ENCODE results near the gene ALG1. TPM values are rescaled to one million over a fixed set of nuclear protein-coding genes. Genes with fewer than 3 reads are reported as not detected.
A peak's percentile ranks its signal among the peaks of the same experiment; 100 is the strongest.

ALG1 gene
- polyA plus RNA-seq (25.8 to 30.1 TPM (median 26.6 TPM) in 3 replicates), polyA minus RNA-seq (39.3 to 53.4 TPM (median 44.2 TPM) in 3 replicates)
- polyA plus RNA-seq (2011; ENCODE audit: low read depth) = 5.8 TPM
- polyA plus RNA-seq (2011; cell fraction: cytosol; rRNA removed) = 13.5 TPM in 2 replicates
- 44.7 and 47.8 TPM in 2 replicates for polyA plus RNA-seq (2011; cell fraction: nucleus; rRNA removed)
- 8.7 and 22.3 TPM in 2 replicates for polyA plus RNA-seq (2012; ENCODE audit: low replicate concordance)
- polyA minus RNA-seq (2011; cell fraction: cytosol; rRNA and poly(A)+ RNA removed) = 19.6 TPM
- 33.3 and 47.7 TPM in 2 replicates for polyA minus RNA-seq (2011; cell fraction: nucleus; rRNA and poly(A)+ RNA removed)

GRCh38 chr16:5071681-5072333, at the start of gene ALG1:
ALG1 (plus strand) TSS chr16:5071843; CDS start chr16:5071850, 7 bp downstream.
- TF ChIP-seq CTCF (optimal IDR thresholded peaks at IDR 0.05 in 1 of 3, IDR thresholded peaks at IDR 0.05 in 1 of 3, conservative IDR thresholded peaks at IDR 0.05 in 1 of 3; ENCODE audit: extremely low read depth in 1 of 3, insufficient read depth in 2 of 3, low read length in 3 of 3) (no peak), EZH2 (IDR thresholded peaks at IDR 0.05; ENCODE audit: low read length) (no peak)
- Histone ChIP-seq H3K36me3 (ENCODE audit: control insufficient read depth in 2 of 2, extremely low read depth in 1 of 2, insufficient read depth in 2 of 2, low read length in 2 of 2) (peaks cover 11 to 19% of the 10 kb centered on the region in 2 experiments), H2AFZ (ENCODE audit: control insufficient read depth, low read length) (peak within 1 kb of the TSS; percentile 92), H3K4me1 (ENCODE audit: control insufficient read depth, extremely low read depth, insufficient read depth, low read length) (peaks cover 11% of the 10 kb centered on the region), H3K27ac (ENCODE audit: control insufficient read depth, insufficient read depth, low read length) (peak within 1 kb of the TSS; percentile 50), H3K9me3 (ENCODE audit: control insufficient read depth, low read depth, low read length) (no peaks in the 10 kb centered on the region), H3K9me1 (ENCODE audit: control insufficient read depth, extremely low read depth, insufficient read depth, low read length) (no peaks in the 10 kb centered on the region), H3K79me2 (ENCODE audit: control insufficient read depth, insufficient read depth, low read length) (peaks cover 12% of the 10 kb centered on the region), H3K27me3 (ENCODE audit: control insufficient read depth, extremely low read depth, insufficient read depth, low read length) (no peaks in the 10 kb centered on the region), H4K20me1 (ENCODE audit: control insufficient read depth, extremely low read depth, insufficient read depth, low read length) (no peaks in the 10 kb centered on the region), H3K9ac (ENCODE audit: control insufficient read depth, extremely low read depth, insufficient read depth, low read length) (peak within 1 kb of the TSS; percentile 78), H3K4me2 (ENCODE audit: control insufficient read depth, extremely low read depth, insufficient read depth, low read depth, low read length) (peak within 1 kb of the TSS; percentile 88), H3K4me3 (ENCODE audit: control insufficient read depth in 2 of 3, extremely low read depth in 1 of 3, insufficient read depth in 2 of 3, low read depth in 1 of 3, low read length in 3 of 3) (peak within 1 kb of the TSS; percentile 71 to 77 (median 76))
- peak; percentile 41 for DNase-seq (ENCODE audit: low read depth, low spot score)
- FAIRE-seq = peak; percentile 23
- dilution Hi-C loops (cut with MboI; ENCODE audit: extremely low pct_ligation_motif_present, low sequenced_read_pairs) = no loop called here

- FAIRE-seq (no peak), DNase-seq (ENCODE audit: low read depth, low spot score) (no peak)
- no peak overlapping the region for H3K4me2 ChIP-seq (ENCODE audit: control insufficient read depth, extremely low read depth, insufficient read depth, low read depth, low read length)
- no peak for TF ChIP-seq EZH2 (IDR thresholded peaks at IDR 0.05; ENCODE audit: low read length)
- no peak for TF ChIP-seq CTCF (optimal IDR thresholded peaks at IDR 0.05 in 1 of 3, IDR thresholded peaks at IDR 0.05 in 1 of 3, conservative IDR thresholded peaks at IDR 0.05 in 1 of 3; ENCODE audit: extremely low read depth in 1 of 3, insufficient read depth in 2 of 3, low read length in 3 of 3)
- H3K9me3 ChIP-seq (ENCODE audit: control insufficient read depth, low read depth, low read length) = no peaks in the 10 kb centered on the region
- no peak overlapping the region for H2AFZ ChIP-seq (ENCODE audit: control insufficient read depth, low read length)
- no peaks in the 10 kb centered on the region for H3K9me1 ChIP-seq (ENCODE audit: control insufficient read depth, extremely low read depth, insufficient read depth, low read length)
- no peaks in the 10 kb centered on the region for H3K79me2 ChIP-seq (ENCODE audit: control insufficient read depth, insufficient read depth, low read length)
- H4K20me1 ChIP-seq (ENCODE audit: control insufficient read depth, extremely low read depth, insufficient read depth, low read length) = no peaks in the 10 kb centered on the region
- H3K27ac ChIP-seq (ENCODE audit: control insufficient read depth, insufficient read depth, low read length) = no peak overlapping the region
- H3K36me3 ChIP-seq (ENCODE audit: control insufficient read depth in 2 of 2, extremely low read depth in 1 of 2, insufficient read depth in 2 of 2, low read length in 2 of 2) = peaks cover 0 to 4% of the 10 kb centered on the region in 2 experiments
- no peak overlapping the region for H3K4me3 ChIP-seq (ENCODE audit: control insufficient read depth in 2 of 3, extremely low read depth in 1 of 3, insufficient read depth in 2 of 3, low read depth in 1 of 3, low read length in 3 of 3)
- H3K4me1 ChIP-seq (ENCODE audit: control insufficient read depth, extremely low read depth, insufficient read depth, low read length) = no peaks in the 10 kb centered on the region
- H3K27me3 ChIP-seq (ENCODE audit: control insufficient read depth, extremely low read depth, insufficient read depth, low read length) = peaks cover 5% of the 10 kb centered on the region
- no peak overlapping the region for H3K9ac ChIP-seq (ENCODE audit: control insufficient read depth, extremely low read depth, insufficient read depth, low read length)
- dilution Hi-C loops (cut with MboI; ENCODE audit: extremely low pct_ligation_motif_present, low sequenced_read_pairs) = no loop called here
These were observed 49.1 kb upstream of the ALG1 start for GRCh38 chr16:5022521-5022920.

Measured in keratinocyte (primary cell).